Neuron (in vitro differentiated cells): ENCODE data around the gene CELSR2.
"Not testable (repeated sequence)": the region's sequence is repeated elsewhere in the genome, so short reads cannot be mapped to it uniquely, and the experiment has no call there.

ENCODE experiments used
- H2AFZ ChIP-seq: one replicate; pipeline ENCODE4 v1.6.1; 2013; ENCODE audit warnings: low read depth, mild to moderate bottlenecking, inconsistent platforms, low read length, moderate library complexity
- H3K27me3 ChIP-seq: one replicate; pipeline ENCODE4 v1.6.1; 2013; ENCODE audit warnings: low read length; ENCODE audit not compliant: insufficient read depth
- H3K36me3 ChIP-seq: one replicate; pipeline ENCODE4 v1.6.1; 2013; ENCODE audit warnings: low read length; ENCODE audit not compliant: insufficient read depth
- H3K4me1 ChIP-seq: one replicate; pipeline ENCODE4 v1.6.1; 2013; ENCODE audit warnings: low read length; ENCODE audit not compliant: insufficient read depth
- H3K4me3 ChIP-seq: 2 replicates; pipeline ENCODE4 v1.5.1; 2013; ENCODE audit warnings: mild to moderate bottlenecking, low read length, moderate library complexity
- H3K9me3 ChIP-seq: one replicate; pipeline ENCODE4 v1.6.1; 2013; ENCODE audit warnings: low read length

The CELSR2 gene

DNA sequence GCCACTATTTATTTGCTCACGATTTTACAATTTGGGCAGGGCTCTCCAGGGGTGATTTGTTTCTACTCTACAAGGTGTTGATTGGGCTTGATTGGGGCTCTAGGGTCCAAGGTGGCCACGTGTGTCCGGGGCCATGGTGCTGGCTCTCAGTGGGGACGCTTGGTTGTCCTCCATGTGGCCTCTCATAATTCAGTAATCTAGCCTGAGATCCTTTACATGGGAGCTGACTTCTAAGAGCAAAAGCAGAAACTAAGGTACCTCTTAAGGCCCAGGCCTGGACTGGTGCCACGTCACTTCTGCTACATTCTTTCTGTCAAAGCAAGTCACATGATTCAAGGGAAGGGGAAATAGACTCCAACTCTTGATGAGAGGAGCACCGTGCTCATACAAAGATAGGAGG, 41.7 kb downstream of the CELSR2 start:
- no peak overlapping the region for H2AFZ ChIP-seq
- H3K4me1 ChIP-seq, result peaks cover 20% of the 10 kb centered on the region
- no peaks in the 10 kb centered on the region for H3K9me3 ChIP-seq
- no peaks in the 10 kb centered on the region for H3K36me3 ChIP-seq
- H3K4me3 ChIP-seq, result no peak overlapping the region
- H3K27me3 ChIP-seq, result no peaks in the 10 kb centered on the region

DNA sequence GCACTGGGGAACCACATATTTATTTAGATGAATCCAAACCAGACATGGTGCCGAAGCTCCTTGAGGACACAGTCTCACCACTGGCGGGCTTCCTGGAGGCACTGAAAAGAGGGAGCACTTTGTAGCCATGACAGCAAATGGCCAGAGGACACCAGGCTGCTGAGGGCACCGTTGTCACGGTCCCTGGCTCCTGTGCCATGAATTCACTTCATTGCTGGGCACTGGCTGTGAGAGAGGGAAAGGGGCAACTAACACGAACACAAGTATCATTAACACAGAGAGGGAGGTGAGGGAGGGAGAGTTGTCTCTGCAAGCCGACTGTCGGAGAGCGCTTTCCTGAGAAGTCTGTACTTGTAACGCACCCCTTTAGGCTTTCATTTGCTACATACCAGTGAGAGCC, 43.0 kb downstream of the CELSR2 start:
- no peak overlapping the region for H2AFZ ChIP-seq
- no peaks in the 10 kb centered on the region for H3K9me3 ChIP-seq
- H3K4me1 ChIP-seq, result peaks cover 11% of the 10 kb centered on the region
- no peak overlapping the region for H3K4me3 ChIP-seq
- no peaks in the 10 kb centered on the region for H3K27me3 ChIP-seq
- H3K36me3 ChIP-seq, result no peaks in the 10 kb centered on the region

DNA sequence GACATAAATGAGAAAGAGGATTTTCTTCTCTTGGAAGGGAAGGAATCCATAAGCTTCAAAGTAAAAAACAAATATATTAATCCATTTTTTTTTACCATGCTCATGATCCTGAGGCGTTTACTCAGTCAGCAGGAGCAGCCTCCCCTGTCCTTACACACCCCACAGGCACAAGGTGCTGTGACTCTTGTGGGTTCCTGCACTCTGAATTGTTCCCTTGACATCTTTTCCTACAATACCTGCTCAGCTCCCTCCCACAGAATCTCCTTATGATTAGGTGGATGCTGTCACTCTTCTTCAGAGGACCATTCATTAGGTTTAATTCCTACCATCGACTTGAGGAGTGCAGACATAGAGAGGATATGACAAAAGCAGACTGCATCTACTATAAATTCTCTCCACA, 43.7 kb downstream of the CELSR2 start:
- Histone ChIP-seq H2AFZ (no peak overlapping the region), H3K9me3 (no peaks in the 10 kb centered on the region)

DNA sequence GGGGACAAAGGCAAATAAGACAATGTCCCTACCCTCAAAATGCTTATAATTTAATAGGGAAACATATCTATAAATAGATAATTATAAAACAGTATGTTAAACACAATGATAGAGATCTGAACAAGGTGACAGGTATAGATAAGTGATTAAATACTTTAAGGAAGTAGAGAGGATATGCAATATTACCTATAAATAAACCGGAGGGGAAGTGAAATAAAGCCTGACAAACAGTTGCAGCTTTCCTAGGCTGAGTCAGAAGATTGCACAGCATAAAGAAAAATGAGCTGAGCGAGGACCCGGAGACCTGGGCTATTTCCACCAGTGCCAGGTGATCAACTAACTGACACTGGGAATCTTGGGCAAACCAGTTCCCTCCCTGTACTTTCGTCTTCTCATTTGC, 45.1 kb downstream of the CELSR2 start:
- Histone ChIP-seq H3K4me3 (no peak overlapping the region), H2AFZ (no peak overlapping the region), H3K36me3 (no peaks in the 10 kb centered on the region), H3K27me3 (no peaks in the 10 kb centered on the region), H3K9me3 (no peaks in the 10 kb centered on the region), H3K4me1 (peaks cover 14% of the 10 kb centered on the region)

More for the DNA sequence above, 43.7 kb downstream of the CELSR2 start:
- H3K4me3 ChIP-seq, result no peak overlapping the region
- peaks cover 11% of the 10 kb centered on the region for H3K4me1 ChIP-seq
- no peaks in the 10 kb centered on the region for H3K27me3 ChIP-seq
- H3K36me3 ChIP-seq, result no peaks in the 10 kb centered on the region

DNA sequence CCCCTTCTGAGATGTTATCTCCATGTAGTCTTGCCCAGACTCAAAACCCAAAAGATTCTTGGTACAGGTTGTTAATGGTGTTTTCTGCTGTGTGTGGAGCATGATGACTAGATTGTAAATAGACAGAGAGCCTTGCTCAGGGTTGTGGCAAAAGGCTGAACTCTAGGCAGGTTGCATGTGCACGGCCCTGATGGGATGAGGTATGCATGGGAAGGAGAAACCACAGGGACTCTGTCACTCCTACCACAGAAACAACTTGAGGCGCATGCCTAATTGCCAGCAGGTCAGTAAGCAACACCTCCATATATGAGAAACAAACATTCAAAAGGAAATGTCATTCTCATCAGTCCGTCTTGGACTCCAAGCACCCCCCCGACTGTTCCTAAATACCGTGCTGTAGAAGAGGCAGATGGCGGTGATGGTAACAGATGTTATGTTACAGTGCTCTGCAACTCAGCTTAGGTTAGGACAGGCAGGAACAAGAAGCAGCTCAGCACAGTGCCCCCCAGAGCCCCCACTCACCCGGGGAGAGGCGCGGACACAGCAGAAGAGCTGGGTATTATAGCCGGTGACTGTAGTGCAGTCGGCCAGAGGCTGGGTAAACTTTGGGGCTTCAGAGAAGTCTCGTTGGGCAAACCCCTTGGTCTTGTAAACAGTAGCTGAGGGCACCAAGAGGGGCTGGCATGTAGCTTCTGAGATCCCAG, 46.5 kb downstream of the CELSR2 start:
- H2AFZ ChIP-seq, result no peak overlapping the region
- H3K36me3 ChIP-seq, result no peaks in the 10 kb centered on the region
- no peaks in the 10 kb centered on the region for H3K27me3 ChIP-seq
- no peak overlapping the region for H3K4me3 ChIP-seq
- no peaks in the 10 kb centered on the region for H3K9me3 ChIP-seq
- peaks cover 11% of the 10 kb centered on the region for H3K4me1 ChIP-seq

DNA sequence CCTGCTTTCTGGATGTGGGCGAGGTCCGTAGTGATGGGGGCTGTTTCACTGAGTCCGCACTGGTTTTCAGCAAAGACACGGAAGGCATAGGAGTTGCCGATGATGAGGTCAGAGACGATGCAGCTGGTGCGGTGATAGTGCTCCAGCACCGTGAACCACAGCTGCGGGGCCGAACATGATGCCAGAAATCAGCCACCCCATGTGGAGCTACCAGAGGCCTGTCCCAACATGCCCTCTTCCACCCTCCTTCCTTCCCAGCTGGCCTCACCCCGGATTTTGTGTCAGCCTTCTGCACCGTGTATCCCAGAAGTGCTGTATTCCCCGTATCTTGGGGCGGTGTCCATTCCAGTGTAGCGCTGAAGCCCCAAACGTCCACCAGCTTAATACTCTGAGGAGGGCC, 47.4 kb downstream of the CELSR2 start:
- Histone ChIP-seq H3K9me3 (no peaks in the 10 kb centered on the region), H2AFZ (no peak overlapping the region), H3K4me3 (no peak overlapping the region), H3K4me1 (peaks cover 11% of the 10 kb centered on the region), H3K36me3 (no peaks in the 10 kb centered on the region), H3K27me3 (no peaks in the 10 kb centered on the region)

DNA sequence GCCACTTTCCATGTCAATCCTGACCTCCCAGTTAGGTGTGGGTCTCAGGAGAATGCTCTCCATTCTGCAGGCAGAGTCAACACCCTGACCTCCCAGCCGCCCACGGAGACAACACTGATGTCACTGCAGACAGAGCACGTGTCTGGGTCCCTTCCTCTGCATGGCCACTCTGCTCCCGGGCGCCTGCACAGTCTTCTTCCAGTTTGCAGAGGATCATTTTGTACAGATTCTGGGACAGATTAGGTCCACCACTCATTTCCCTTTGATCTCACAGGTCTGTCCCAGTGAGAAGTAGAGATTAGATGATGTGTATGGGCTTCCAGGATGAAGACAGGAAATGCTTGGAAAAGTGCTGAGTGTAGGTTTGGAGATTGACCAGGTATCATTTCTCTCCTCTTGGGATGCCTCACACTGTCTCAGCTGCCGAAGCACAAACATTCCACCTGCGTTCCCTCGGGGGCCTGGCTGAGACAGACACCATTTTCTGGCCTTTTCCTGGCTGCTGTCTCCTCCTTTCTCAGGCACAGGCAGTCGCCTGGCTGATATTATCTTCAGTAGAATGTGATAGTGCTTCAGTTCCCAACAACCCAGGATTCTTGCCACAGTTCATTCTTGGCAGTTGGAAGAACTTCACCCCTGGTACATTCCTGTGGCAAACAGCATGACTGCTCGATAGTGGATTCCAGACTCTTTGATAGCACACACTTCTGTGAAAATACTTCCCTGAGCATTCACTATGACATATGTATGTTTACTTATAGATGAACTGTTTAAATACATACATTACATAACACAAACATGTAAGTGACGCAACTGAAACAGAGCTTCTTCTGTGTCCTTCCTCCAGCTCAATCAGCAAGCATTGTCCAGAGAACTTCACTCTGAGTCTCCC, 49.6 kb downstream of the CELSR2 start:
- H3K9me3 ChIP-seq, result no peaks in the 10 kb centered on the region
- H3K4me3 ChIP-seq, result no peak overlapping the region
- H3K36me3 ChIP-seq, result no peaks in the 10 kb centered on the region

DNA sequence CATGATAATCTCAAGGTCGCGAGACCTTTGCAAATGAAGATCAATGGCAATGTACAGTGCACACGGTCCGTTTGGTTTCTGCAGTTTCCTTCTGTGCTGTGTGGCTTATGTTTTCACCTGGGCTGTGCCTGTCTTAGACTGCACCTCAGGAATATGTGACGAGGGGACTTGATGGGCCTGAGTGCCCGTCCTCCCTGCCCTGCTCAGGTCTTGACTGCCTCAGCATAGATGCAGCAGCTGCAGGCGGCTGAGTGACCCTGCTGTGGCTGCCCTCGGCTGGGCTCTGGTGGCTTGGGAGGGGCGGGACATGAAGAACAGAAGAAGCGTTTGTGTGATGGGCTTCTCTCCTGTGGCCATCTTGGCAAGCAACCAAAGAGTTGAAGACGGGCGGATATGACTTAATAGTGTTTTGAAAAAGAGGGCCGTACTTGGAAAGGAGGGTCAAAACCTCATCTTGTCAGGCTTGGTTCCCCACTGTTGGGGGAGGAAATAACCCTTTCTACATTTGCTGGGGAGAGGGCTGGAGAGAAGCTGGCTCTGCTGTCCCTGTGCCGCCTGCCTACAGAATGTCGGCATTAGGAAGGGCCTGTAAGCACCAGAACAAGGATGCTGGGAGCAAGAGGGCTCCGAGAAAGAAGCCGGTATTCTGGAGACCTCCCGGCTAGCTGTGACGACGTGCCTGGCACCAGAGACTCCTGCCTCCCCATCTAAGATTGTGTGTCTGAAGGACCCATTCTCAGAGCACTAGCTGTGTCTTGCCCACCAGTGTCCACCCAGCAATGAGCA, 50.4 kb downstream of the CELSR2 start:
- H3K36me3 ChIP-seq, result no peaks in the 10 kb centered on the region
- H3K27me3 ChIP-seq, result no peaks in the 10 kb centered on the region
- no peak overlapping the region for H2AFZ ChIP-seq
- no peak overlapping the region for H3K4me3 ChIP-seq
- H3K4me1 ChIP-seq, result peaks cover 9% of the 10 kb centered on the region
- H3K9me3 ChIP-seq, result no peaks in the 10 kb centered on the region

More for the DNA sequence above, 49.6 kb downstream of the CELSR2 start:
- Histone ChIP-seq H2AFZ (no peak overlapping the region), H3K27me3 (no peaks in the 10 kb centered on the region), H3K4me1 (peaks cover 3% of the 10 kb centered on the region)

DNA sequence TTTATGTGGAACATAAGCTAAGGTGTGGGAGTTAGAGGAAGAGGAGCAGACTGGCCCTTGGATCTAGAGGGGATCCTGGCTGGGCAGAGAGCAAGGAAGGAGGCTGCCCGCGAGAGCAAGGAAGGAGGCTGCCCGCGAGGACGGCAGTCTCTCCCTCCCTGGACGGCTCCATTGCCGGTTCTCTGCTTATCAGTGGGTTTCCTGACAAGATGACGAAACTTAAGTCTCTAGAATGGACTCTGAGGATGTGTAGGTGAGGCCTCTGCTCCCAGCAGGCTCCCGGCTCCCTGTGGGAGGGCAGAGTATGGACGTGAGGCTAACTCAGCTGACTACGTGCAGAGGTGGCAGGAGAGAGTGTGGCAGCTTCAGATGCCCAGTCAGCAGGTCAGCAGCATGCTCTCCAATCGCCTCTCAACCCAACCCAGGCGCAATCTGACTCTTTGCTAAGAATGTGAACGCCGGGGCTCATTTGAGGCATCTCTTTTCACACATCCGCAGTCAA, 51.4 kb downstream of the CELSR2 start:
- Histone ChIP-seq H3K36me3 (no peaks in the 10 kb centered on the region), H2AFZ (no peak overlapping the region), H3K27me3 (no peaks in the 10 kb centered on the region), H3K4me3 (no peak overlapping the region), H3K4me1 (peaks cover 12% of the 10 kb centered on the region), H3K9me3 (no peaks in the 10 kb centered on the region)

DNA sequence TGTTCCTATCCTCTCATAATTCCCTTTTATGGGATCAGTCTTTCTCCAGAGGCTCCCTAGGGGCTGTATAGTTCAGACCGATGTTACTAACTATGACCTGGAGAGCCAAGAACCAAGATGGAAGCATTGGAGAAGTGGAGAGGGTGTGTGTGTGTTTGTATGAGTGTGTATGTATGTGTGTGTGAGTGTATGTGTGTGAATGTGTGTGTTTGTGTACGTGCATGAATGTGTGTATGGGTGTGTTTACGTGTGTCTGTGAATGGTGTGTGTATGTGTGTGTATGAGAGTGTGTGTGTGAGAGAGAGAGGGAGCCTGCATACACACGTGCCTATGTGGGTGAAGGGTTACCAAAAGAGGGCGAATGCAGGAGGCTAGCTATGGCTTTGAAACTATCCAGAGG, 52.5 kb downstream of the CELSR2 start:
- Histone ChIP-seq H3K27me3 (no peaks in the 10 kb centered on the region), H3K4me1 (peaks cover 18% of the 10 kb centered on the region), H2AFZ (no peak overlapping the region), H3K4me3 (no peak overlapping the region), H3K9me3 (no peaks in the 10 kb centered on the region), H3K36me3 (no peaks in the 10 kb centered on the region)

DNA sequence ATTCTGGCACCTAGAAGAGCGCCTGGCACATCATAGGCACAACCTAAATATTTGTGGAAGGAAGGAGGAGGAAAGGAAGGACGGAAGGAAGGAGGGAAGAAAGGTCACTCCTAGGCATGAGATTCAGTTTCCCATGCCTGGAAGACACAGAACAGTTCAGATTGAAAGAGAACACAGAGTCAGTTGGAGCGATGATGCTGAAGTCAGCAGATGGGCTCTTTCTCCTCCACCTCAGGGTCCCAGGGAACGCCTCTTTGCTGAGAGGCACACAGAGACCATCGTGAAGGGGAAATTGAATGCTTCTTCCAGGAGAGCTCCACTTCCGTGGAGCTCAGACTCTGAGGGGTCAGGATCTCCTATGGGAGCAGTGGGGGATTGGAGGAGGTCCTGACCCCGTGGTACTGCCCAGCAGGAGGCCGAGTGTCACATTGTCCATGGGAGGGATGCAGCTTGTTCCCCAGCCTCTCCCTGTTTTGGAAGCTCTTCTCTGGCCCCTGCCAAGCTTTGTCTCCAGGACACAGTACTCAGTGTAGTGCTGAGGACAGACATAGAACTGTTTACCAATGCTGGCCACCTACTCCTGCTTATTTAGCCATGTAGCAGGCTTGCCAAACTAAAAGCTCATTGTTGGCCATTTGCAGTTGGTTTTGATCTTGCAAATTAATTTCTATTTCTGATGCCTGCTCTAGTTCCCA, 55.0 kb downstream of the CELSR2 start:
- no peaks in the 10 kb centered on the region for H3K27me3 ChIP-seq

DNA sequence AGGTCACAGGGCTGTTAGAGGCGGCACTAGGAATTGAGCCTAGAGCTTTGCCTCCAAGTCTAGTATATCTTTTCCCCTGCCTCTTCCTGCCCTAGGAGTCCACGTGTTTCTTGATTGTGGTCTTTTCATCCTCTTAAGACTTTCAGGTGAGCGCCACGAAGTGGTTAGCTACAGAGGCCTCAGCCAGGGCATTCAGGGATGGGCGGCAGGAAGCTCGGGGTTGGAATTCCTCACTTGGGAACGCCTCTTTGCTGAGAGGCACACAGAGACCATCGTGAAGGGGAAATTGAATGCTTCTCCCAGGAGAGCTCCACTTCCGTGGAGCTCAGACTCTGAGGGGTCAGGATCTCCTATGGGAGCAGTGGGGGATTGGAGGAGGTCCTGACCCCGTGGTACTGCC, 56.7 kb downstream of the CELSR2 start:
- peaks cover 26% of the 10 kb centered on the region for H3K36me3 ChIP-seq
- not testable (repeated sequence) for H3K27me3 ChIP-seq, H2AFZ ChIP-seq, H3K4me3 ChIP-seq, H3K9me3 ChIP-seq
- peaks cover 25% of the 10 kb centered on the region for H3K4me1 ChIP-seq

More for the DNA sequence above, 55.0 kb downstream of the CELSR2 start:
- Histone ChIP-seq H3K4me1 (peaks cover 25% of the 10 kb centered on the region), H3K4me3 (no peak overlapping the region), H3K9me3 (no peaks in the 10 kb centered on the region), H3K36me3 (peaks cover 11% of the 10 kb centered on the region), H2AFZ (no peak overlapping the region)
